GM19238 (cell line): Measurements from ENCODE around the gene DAAM1.

Experiments used
- DNase-seq: peaks from one replicate; pipeline ENCODE4 v3.0.0; 2011; ENCODE audit warnings: low spot score; ENCODE audit not compliant: insufficient read length

DAAM1 gene

DNA sequence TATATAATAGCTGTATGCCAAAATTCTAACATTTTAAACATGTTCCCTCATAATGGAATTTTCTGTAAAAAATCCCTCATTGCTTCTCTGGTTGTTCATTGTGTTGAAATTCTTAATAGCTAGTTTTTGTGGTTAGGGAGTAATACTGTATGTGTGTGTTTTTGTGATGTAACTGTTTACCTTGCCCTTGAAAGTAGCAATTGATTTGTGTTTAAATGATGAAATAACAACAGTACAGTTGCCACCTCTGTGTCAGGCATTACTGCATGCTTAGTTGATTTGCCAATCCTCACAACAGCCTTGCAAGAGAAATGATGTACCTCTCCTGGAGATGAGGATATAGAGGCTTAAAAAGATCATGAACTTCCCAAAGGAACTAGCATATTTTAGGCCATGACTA, 94.9 kb downstream of the DAAM1 start:
- no peak for DNase-seq

DNA sequence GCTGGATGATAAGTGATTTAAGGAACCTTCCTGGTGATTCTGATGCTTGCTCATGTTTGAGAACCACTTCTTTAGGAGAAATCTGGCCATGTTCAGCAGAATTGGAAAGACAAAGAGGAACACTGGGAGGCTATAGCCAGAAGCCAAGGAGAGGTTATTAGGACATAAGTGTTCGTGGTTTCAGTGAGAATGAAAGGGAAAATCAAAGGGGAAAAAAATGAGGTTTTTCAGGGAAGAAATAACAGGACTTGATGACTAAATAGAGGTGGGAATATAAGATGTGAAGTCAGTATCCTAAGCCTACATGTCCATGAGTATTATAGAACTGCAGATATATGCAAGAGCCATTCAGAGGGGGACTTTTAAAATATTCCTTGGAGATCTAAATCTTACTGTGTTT, 95.6 kb downstream of the DAAM1 start:
- DNase-seq = no peak

DNA sequence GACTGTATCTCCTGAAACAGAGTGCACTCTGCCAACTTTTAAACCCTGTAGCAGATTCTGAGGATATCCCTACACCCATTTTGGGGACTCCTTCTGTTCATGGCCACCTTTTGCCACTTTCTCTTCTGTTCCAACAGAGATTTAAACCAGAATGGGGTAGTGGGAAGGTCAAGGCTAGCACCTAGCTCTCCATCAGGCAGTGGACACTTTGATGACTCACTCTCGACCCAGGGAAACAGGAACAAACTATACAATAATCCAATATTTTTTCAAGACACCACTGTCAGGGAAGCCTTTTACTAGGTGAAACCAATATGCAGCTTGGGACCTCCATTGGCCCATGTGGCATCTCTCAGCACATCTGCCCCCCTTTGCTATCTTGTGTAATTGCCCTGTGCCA, 103.6 kb downstream of the DAAM1 start:
- no peak for DNase-seq

DNA sequence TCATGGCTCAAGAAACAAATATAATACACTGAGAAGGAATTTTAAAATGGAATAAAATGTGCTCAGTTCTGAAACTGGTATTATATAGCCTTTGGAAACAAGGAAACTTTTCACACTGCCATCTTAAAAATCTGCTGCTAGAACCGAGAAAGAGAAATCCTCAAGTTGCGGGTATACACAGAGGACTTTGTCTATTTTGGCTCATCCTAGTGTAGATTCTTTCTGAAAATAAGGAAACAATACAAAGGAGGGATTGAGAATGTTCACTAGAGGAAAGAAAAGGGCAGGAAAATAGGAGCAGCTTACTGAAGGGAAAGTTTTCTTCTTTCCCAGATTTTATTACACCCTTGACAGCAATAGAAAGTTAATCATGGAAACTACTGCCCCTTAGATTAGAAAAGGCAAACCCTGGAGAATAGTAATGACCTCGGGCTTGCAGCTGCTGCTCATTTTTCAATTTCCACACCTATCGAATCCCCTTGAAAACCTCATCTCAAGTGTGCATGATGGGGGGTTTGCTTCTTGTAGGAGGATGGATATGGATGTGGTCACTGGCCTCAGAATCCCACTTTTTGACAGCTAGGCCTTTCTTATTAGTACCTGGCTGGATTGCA, 104.6 kb downstream of the DAAM1 start:
- DNase-seq = no peak

- no peak for DNase-seq
Measured at GRCh38 chr14:59293935-59294661, 105.6 kb downstream of the DAAM1 start.

DNA sequence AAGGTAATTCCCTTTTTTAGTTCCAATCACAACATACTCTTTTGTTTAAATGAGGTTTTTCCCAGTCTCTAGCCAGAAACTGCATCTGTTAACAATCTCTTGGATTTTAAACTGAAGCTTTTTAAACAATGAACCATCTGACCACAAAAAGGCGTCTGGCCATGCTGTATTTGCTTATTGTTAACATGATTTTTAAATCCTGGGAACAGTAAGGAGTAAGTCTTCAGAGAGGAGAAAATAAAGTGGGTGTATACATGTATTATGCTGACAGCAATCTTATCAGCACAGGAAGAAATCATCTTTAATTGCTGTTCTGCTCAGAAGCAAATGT, 106.2 kb downstream of the DAAM1 start:
- DNase-seq = no peak

GRCh38 chr14:59295951-59296350, 107.5 kb downstream of the DAAM1 start:
- no peak for DNase-seq

DNA sequence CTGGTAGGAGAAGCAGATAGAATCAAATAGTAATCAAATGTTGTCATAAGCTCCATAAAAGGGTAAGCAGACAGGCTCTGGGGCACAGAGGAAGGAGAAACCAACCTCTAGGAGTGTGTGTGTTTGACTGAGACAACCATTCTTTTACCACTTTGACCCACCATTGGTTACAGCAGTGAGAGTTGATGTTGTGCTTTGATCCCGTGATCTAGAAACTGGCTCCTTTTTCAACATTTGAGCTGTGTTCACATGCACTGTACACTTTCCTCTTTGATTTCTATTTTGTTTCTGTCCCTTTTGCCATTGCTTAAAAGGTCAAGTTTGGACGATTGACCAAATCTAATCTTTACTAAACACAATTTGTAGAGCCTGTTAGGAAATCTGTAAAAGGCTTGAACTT, 108.0 kb downstream of the DAAM1 start:
- no peak for DNase-seq

GRCh38 chr14:59297071-59297776, 108.8 kb downstream of the DAAM1 start:
- DNase-seq = no peak

DNA sequence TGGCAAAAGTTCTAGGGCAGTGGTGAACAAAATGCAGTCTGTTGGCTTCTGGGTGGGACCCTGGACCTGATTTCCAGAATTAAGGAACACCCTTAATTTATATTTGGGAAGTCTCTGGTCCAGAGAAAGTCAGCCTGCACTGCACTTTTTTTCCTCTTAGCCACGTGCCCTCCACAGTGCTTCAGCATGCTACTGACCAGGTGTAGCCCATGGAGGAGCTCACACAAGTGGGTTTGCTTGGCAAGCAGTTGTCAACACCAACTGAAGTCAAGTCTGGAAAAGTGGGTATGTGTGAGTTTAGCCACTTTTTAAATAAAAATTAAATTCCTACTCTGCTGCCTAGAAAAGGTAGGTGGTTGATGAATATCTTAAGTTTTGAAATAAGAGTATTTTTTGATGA, 111.3 kb downstream of the DAAM1 start:
- DNase-seq = no peak

DNA sequence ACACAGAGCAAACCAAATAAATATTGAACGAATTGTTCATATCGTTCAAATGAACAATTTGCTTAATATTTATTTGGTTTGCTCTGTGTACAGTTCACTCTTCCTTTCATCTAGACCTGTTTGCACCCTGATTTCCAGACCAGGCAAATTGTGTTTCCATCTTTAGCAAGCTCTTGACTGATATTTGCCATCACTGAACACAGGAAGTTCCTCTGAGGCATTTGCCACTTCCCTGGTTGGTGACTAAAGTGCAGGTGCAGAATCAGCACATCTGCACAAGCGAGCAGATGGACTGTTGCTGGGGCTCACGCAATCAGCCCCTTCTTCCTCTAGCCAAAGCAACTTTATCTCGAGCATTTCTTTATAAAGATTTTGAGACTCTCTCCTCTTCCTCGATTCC, 112.9 kb downstream of the DAAM1 start:
- DNase-seq = peak; percentile 33

DNA sequence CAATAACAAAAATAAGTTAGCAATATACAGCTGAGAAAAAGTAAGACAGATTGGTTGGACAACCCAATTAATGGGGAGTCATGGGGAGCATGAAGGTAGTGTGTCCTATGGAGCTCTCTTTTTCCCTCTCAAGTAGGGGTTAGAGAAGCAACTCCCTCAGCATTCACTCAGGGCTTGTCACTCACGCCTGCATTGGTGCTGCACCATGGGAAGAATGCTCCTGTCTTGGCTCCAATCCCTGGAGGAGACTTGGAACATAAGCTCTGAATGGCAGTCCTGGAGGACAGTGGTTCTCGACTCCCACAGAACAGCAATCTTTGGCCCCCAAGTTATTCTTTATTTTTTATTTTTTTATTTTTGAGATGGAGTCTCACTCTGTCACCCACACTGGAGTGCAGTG, 113.8 kb downstream of the DAAM1 start:
- no peak for DNase-seq

- no peak for DNase-seq
Measured at GRCh38 chr14:59303216-59303615, 114.7 kb downstream of the DAAM1 start.

GRCh38 chr14:59305231-59305630, 116.8 kb downstream of the DAAM1 start:
- DNase-seq = no peak

- no peak for DNase-seq
Measured at GRCh38 chr14:59305836-59306555, 117.5 kb downstream of the DAAM1 start.

DNA sequence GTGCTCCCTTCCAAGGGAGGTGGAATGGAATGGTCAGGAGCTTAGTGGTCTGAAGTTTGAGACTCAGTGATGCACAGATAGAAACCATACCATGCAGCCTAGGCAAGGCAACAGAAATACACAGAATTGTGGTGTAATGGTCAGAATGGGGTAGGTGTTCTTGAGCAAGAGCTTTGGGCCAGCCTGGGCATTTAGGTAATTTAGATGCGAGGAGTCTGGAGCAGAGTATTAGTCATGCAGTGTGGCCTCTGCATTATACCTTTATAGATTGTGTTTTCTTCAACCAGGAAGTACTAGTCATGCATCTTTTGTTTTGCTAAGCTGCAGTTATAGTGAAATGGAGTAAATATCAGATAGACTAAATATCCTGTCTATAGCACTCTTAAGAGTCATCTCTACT, 118.3 kb downstream of the DAAM1 start:
- no peak for DNase-seq

DNA sequence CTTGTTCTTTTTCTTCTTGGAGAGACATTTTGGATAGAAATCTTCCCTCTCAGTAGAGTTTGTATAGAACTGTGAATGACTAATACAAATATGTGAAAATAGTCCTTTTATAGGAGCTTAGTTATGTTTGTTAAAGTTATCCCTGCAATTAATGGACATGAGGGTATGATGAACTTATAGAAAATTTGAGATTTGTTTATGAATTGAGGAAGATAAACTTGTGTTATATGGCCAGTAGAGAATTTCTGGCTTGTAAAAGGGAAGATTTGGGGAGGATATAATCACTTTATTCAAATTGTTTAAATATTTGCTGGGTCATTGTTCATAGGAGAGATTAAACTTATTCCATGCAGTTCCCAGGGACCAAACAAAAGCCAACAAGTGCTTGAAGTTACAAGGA, 119.6 kb downstream of the DAAM1 start:
- DNase-seq = no peak

DNA sequence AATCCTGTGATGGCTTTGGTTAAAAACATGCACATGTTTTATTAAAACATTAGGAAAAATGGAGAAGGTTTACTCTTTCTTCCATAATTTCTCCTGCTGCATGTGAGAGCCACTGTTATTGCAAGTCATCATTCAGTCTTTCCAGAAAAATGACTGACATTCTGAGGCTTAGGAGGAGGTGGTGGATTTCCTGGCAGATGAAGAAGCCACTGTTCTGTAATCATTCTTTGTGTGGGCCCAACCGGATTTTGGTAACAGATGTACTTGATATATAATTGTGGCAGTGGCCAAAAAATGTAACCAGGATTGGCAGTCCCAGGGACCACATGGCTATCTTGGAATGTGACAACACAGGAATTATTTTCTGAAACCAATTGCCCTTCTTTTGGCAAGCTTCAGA, 120.2 kb downstream of the DAAM1 start:
- DNase-seq = no peak

DNA sequence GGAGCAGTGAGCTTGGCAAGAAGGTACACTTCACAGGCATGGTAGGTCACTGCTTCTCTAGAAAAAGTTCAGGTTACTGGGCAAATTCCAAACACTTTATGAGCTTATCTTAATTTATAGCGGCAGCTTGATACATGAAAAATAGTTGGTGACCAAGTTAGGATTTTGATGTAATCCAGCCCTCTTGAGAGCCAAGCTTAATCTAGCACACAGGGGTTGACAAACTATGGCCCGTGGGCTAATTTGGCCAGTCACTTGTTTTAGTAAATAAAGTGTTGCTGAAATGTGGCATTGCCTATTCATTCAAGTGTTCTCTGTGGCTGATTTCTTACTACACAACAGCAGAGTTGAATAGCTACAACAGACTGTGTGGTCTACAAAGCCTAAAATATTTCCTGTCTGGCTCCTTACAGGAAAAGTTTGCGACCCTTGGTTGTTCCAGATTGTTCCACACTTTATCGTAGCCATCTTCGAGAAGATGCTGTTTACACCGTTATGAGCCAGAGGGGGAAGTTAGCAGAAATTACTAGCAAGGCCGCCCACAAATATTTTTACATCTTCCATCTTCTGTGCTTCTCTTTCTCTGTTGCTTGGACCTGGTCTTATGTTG, 120.9 kb downstream of the DAAM1 start:
- no peak for DNase-seq

GRCh38 chr14:59310633-59311032, 122.2 kb downstream of the DAAM1 start:
- DNase-seq = no peak

DNA sequence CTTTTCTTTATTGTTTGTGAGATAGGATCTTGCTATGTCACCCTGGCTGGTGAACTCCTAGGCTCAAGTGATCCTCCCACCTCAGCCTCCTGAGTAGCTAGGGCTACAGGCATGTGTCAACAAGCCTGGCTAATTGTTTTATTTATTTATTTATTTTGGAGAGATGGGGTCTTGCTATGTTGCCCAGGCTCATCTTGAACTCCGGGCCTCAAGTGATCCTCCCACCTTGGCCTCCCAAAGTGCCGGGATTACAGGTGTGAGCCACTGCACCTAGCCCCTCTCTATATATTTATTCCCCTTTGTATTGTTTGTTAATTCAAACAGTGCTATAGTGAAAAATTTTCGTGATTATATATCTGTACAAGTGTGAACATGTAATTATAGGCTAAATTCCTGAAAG, 123.3 kb downstream of the DAAM1 start:
- no peak for DNase-seq

- peak; percentile 3 for DNase-seq
Measured at GRCh38 chr14:59313144-59313651, 124.7 kb downstream of the DAAM1 start.
